ENCODE data around the gene PCGF5.

PCGF5 gene

GRCh38 chr10:91194497-91195179, 25.8 kb upstream of the PCGF5 start:
- Histone ChIP-seq H3K4me2 (ENCODE audit: low read length) (no peak overlapping the region), H3K79me2 (ENCODE audit: control insufficient read depth, low read length) (peaks cover 90% of the 10 kb centered on the region)

DNA sequence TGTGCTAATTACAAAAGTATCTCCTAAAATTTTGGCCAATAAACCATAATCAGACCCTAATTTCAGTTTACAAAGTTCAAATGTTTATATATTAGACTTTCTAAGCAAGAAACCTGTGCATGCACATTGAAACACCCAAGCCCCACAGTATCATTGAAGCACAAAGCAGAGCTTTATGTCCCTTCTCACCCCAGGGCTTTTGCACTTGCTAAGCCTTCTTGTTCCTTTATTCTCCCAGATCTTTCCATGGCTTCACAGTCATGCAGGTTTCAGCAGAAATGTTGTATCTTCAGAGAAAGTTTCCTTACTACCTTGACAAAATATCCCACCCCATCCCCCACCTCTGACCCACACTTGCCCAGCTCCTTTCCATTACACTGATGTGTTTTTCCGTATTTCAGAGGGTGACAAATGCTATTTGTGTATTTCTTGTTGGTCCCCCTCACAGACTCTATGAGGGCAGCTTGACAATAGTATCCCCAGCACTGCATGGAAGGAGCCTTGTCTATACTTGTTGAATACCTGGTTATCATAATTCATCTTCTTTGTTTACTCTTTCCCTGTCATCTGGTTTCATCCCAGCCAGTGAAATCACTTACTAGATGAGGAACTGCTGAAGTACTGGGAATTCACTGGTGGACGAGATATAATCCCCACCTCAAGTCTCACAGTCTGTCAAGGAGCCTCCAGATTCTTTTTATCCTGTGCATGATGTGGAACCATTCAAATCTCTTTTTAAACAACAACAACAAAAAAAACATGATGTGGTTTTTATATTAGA, 24.0 kb upstream of the PCGF5 start:
- Histone ChIP-seq H3K9me2 (replicated peaks; ENCODE audit: control insufficient read depth, low read length) (no peaks in the 10 kb centered on the region), H3F3A (ENCODE audit: control insufficient read depth, insufficient read depth) (no peaks in the 10 kb centered on the region; the same call in 1 of the 2 replicates), H3K27me3 (ENCODE audit: control insufficient read depth, low read length) (no peaks in the 10 kb centered on the region), H3K79me2 (ENCODE audit: control insufficient read depth, low read length) (peaks cover 90% of the 10 kb centered on the region), H3K4me2 (ENCODE audit: low read length) (no peak overlapping the region), H4K20me1 (ENCODE audit: control insufficient read depth, insufficient read depth, low read depth, low read length) (no peaks in the 10 kb centered on the region), H3K9me3 (ENCODE audit: control insufficient read depth, insufficient read depth, low read length) (no peaks in the 10 kb centered on the region), H3K4me1 (ENCODE audit: control insufficient read depth, low read length) (peaks cover 27% of the 10 kb centered on the region), H3K27ac (ENCODE audit: low read depth, low read length) (no peak overlapping the region), H3K4me3 (ENCODE audit: low read length) (no peak overlapping the region), H3K36me3 (ENCODE audit: control insufficient read depth, low read length) (no peaks in the 10 kb centered on the region)
- TF ChIP-seq EZH2phosphoT487 (IDR thresholded peaks at IDR 0.05; ENCODE audit: borderline replicate concordance, low read length) (no peak), CTCF (IDR thresholded peaks at IDR 0.05; ENCODE audit: low read depth, low read length, poor library complexity, severe bottlenecking) (no peak)

More at GRCh38 chr10:91194497-91195179, 25.8 kb upstream of the PCGF5 start:
- Histone ChIP-seq H3K27ac (ENCODE audit: low read depth, low read length) (no peak overlapping the region), H3K4me3 (ENCODE audit: low read length) (no peak overlapping the region), H3K27me3 (ENCODE audit: control insufficient read depth, low read length) (no peaks in the 10 kb centered on the region), H3F3A (ENCODE audit: control insufficient read depth, insufficient read depth) (no peaks in the 10 kb centered on the region), H4K20me1 (ENCODE audit: control insufficient read depth, insufficient read depth, low read depth, low read length) (no peaks in the 10 kb centered on the region), H3K9me3 (ENCODE audit: control insufficient read depth, insufficient read depth, low read length) (no peaks in the 10 kb centered on the region), H3K36me3 (ENCODE audit: control insufficient read depth, low read length) (no peaks in the 10 kb centered on the region), H3K4me1 (ENCODE audit: control insufficient read depth, low read length) (peaks cover 29% of the 10 kb centered on the region), H3K9me2 (replicated peaks; ENCODE audit: control insufficient read depth, low read length) (no peaks in the 10 kb centered on the region)
- TF ChIP-seq EZH2phosphoT487 (IDR thresholded peaks at IDR 0.05; ENCODE audit: borderline replicate concordance, low read length) (no peak), CTCF (IDR thresholded peaks at IDR 0.05; ENCODE audit: low read depth, low read length, poor library complexity, severe bottlenecking) (no peak)

- Histone ChIP-seq H3K27ac (ENCODE audit: low read depth, low read length) (no peak overlapping the region), H3K4me1 (ENCODE audit: control insufficient read depth, low read length) (peaks cover 31% of the 10 kb centered on the region), H3K79me2 (ENCODE audit: control insufficient read depth, low read length) (peaks cover 90% of the 10 kb centered on the region), H3K36me3 (ENCODE audit: control insufficient read depth, low read length) (no peaks in the 10 kb centered on the region), H3K27me3 (ENCODE audit: control insufficient read depth, low read length) (no peaks in the 10 kb centered on the region), H4K20me1 (ENCODE audit: control insufficient read depth, insufficient read depth, low read depth, low read length) (no peaks in the 10 kb centered on the region), H3K4me3 (ENCODE audit: low read length) (no peak overlapping the region), H3K9me3 (ENCODE audit: control insufficient read depth, insufficient read depth, low read length) (no peaks in the 10 kb centered on the region), H3K9me2 (replicated peaks; ENCODE audit: control insufficient read depth, low read length) (no peaks in the 10 kb centered on the region), H3K4me2 (ENCODE audit: low read length) (no peak overlapping the region), H3F3A (ENCODE audit: control insufficient read depth, insufficient read depth) (no peaks in the 10 kb centered on the region; the same call in 1 of the 2 replicates)
- no peak for TF ChIP-seq CTCF (IDR thresholded peaks at IDR 0.05; ENCODE audit: low read depth, low read length, poor library complexity, severe bottlenecking)
- TF ChIP-seq EZH2phosphoT487 (IDR thresholded peaks at IDR 0.05; ENCODE audit: borderline replicate concordance, low read length), result no peak
These were observed 23.3 kb upstream of the PCGF5 start for GRCh38 chr10:91197127-91197526.

Measured in DOHH2 (cell line).